B cell (primary cell): ENCODE results near the gene SHOX. TPM values are rescaled to one million over a fixed set of nuclear protein-coding genes. Genes with fewer than 3 reads are reported as not detected.

ENCODE experiments used
- ATAC-seq: fragments of 200-7000 bp; cut with Tn5 transposase; one replicate; pipeline ENCODE4 v1.10.0; 2021; ENCODE audit warnings: low read depth, mild to moderate bottlenecking, moderate number of reproducible peaks, moderate library complexity
- CTCF ChIA-PET: fragments of 350-600 bp; sonication (Branson Sonifier 250); formaldehyde crosslinking; loops from one replicate; lab custom pipeline; 2021; ENCODE audit warnings: antibody characterized with exemption, inconsistent platforms; lab: Charles Lee
- POLR2A ChIA-PET: fragments of 350-600 bp; sonication (Branson Sonifier 250); formaldehyde crosslinking; loops from one replicate; lab custom pipeline; 2021; ENCODE audit warnings: antibody characterized with exemption; lab: Charles Lee
- DNase-seq: peaks from one replicate; pipeline ENCODE4 v3.0.0; 2013
- H2AFZ ChIP-seq: 2 replicates; pipeline ENCODE4 v1.6.1; 2012; ENCODE audit warnings: mild to moderate bottlenecking, low read depth, low read length; ENCODE audit not compliant: insufficient read depth, poor library complexity, severe bottlenecking
- H3K27ac ChIP-seq, 2 donors: 1 replicate in 1 of 2; 2 replicates in 1 of 2; pipeline ENCODE4 v1.5.1; 2012 to 2013; ENCODE audit warnings: low read length in 2 of 2, mild to moderate bottlenecking in 2 of 2, moderate library complexity in 1 of 2
- H3K27me3 ChIP-seq, 4 experiments: fragments of 200-600 bp in 1 of 4; sonication (generic) in 1 of 4; replicated peaks in 1 of 4; 1 replicate in 2 of 4; 2 replicates in 2 of 4; pipeline versions ENCODE4 v1.6.1 to v1.7.0; 2013 to 2016; ENCODE audit warnings: low read length in 3 of 4, mild to moderate bottlenecking in 2 of 4, mixed read lengths in 1 of 4, moderate library complexity in 1 of 4; ENCODE audit not compliant: insufficient read depth in 4 of 4, control insufficient read depth in 3 of 4; ENCODE audit errors: control extremely low read depth in 1 of 4
- H3K36me3 ChIP-seq, 2 experiments: replicated peaks in 1 of 2; 1 replicate in 1 of 2; 2 replicates in 1 of 2; pipeline versions ENCODE4 v1.6.1 to v1.7.1; 2013; ENCODE audit warnings: low read length in 1 of 2; ENCODE audit not compliant: insufficient read depth in 2 of 2, control insufficient read depth in 1 of 2; ENCODE audit errors: control extremely low read depth in 1 of 2, extremely low read depth in 1 of 2
- H3K4me1 ChIP-seq, 2 donors: fragments of 200-600 bp in 1 of 2; sonication (generic) in 1 of 2; 1 replicate in 1 of 2; 2 replicates in 1 of 2; pipeline versions ENCODE4 v1.5.1 to v1.6.1; 2013 to 2017; ENCODE audit warnings: low read length in 2 of 2; ENCODE audit not compliant: control insufficient read depth in 2 of 2, insufficient read depth in 2 of 2
- H3K4me2 ChIP-seq: replicated peaks from 2 replicates; pipeline ENCODE3; 2012; ENCODE audit warnings: mild to moderate bottlenecking, low read depth, low read length; ENCODE audit not compliant: poor library complexity, severe bottlenecking
- H3K4me3 ChIP-seq, 5 experiments: fragments of 200-600 bp in 1 of 5; sonication (generic) in 1 of 5; 1 replicate in 3 of 5; 2 replicates in 2 of 5; pipeline versions ENCODE4 v1.5.1 to v1.7.0; 2011 to 2016; ENCODE audit warnings: low read length in 4 of 5, mild to moderate bottlenecking in 4 of 5, low read depth in 2 of 5, control low read depth in 1 of 5, moderate library complexity in 1 of 5; ENCODE audit not compliant: insufficient read depth in 1 of 5; ENCODE audit errors: control extremely low read depth in 1 of 5, extremely low read depth in 1 of 5
- H3K79me2 ChIP-seq: fragments of 200-600 bp; sonication (generic); one replicate; pipeline ENCODE4 v1.6.0; 2016; ENCODE audit warnings: low read length; ENCODE audit not compliant: control insufficient read depth, insufficient read depth
- H3K9ac ChIP-seq: fragments of 200-600 bp; sonication (generic); 2 replicates; pipeline ENCODE4 v1.6.1; 2017; ENCODE audit warnings: mild to moderate bottlenecking, low read length, moderate library complexity
- H3K9me3 ChIP-seq, 3 donors: one replicate each; pipeline versions ENCODE4 v1.6.1 to v1.7.1; 2013; ENCODE audit warnings: low read length in 2 of 3; ENCODE audit not compliant: control insufficient read depth in 2 of 3, insufficient read depth in 1 of 3; ENCODE audit errors: control extremely low read depth in 1 of 3
- H4K20me1 ChIP-seq: 2 replicates; pipeline ENCODE4 v1.6.0; 2012; ENCODE audit warnings: mild to moderate bottlenecking, low read length; ENCODE audit not compliant: insufficient read depth, control insufficient read depth, poor library complexity, severe bottlenecking
- H3K27ac Mint-ChIP-seq: one replicate; pipeline ENCODE4 v1.8.0; 2021; ENCODE audit warnings: mixed read lengths
- H3K27me3 Mint-ChIP-seq: one replicate; pipeline ENCODE4 v1.8.0; 2021; ENCODE audit warnings: mixed read lengths
- H3K4me1 Mint-ChIP-seq: one replicate; pipeline ENCODE4 v1.8.0; 2021; ENCODE audit warnings: mixed read lengths
- H3K4me3 Mint-ChIP-seq: one replicate; pipeline ENCODE4 v1.8.0; 2021; ENCODE audit warnings: mixed read lengths
- H3K9me3 Mint-ChIP-seq: one replicate; pipeline ENCODE4 v1.8.0; 2022; ENCODE audit warnings: mixed read lengths; ENCODE audit not compliant: insufficient read depth
- CTCF ChIP-seq: fragments of 200-600 bp; IDR thresholded peaks from one replicate; pipeline ENCODE4 v1.8.0; 2022; ENCODE audit warnings: antibody characterized with exemption, mild to moderate bottlenecking
- EZH2 ChIP-seq: IDR thresholded peaks from 2 replicates; pipeline ENCODE4 v1.6.1; 2012; ENCODE audit warnings: borderline replicate concordance, low read depth, mild to moderate bottlenecking, moderate library complexity, low read length; ENCODE audit not compliant: insufficient read depth, poor library complexity, severe bottlenecking
- WGBS: methylation state at CpG from one replicate; pipeline ENCODE4 v1.1.5; 2013; ENCODE audit warnings: missing lambda C conversion rate; ENCODE audit not compliant: insufficient coverage; 5-methylcytosine and 5-hydroxymethylcytosine counted together
- intact Hi-C: fragments of 100-400 bp; cut with micrococcal nuclease; formaldehyde crosslinking; loops from one replicate; pipeline ENCODE4 v1.10.0; 2022
- polyA plus RNA-seq: library from polyadenylated mRNA; depleted of rRNA; stranded (reverse); fragments of >200 nt; gene quantifications from 2 replicates; pipeline ENCODE4 v1.2.3, GENCODE V29; 2012
- total RNA-seq, 2 donors: library from RNA; stranded (reverse); fragments of 120-200 nt in 1 of 2; gene quantifications; 1 replicate in 1 of 2; 2 replicates in 1 of 2; pipeline versions ENCODE4 v1.2.3 to v1.2.4, GENCODE V29; 2013 to 2022

The SHOX gene
- total and polyA plus RNA-seq, 2 donors (not counting 1 experiment from before 2014, with no cell fraction given), result not detected

- H3K9me3 Mint-ChIP-seq, result no peaks in the 10 kb centered on the region
- no peak for TF ChIP-seq CTCF
- TF ChIP-seq EZH2, result no peak
- Histone ChIP-seq H3K9ac (no peak overlapping the region), H3K36me3 (no peaks in the 10 kb centered on the region), H3K27me3 (peaks cover 0 to 6% (median 2%) of the 10 kb centered on the region in 4 experiments), H3K4me3 (no peak overlapping the region), H2AFZ (no peak overlapping the region), H3K27ac (no peak overlapping the region), H4K20me1 (no peaks in the 10 kb centered on the region), H3K79me2 (no peaks in the 10 kb centered on the region), H3K9me3 (peaks cover 0 to 20% (median 0%) of the 10 kb centered on the region in 3 donors), H3K4me2 (no peak overlapping the region), H3K4me1 (no peaks in the 10 kb centered on the region)
- POLR2A ChIA-PET, result no interaction called here
- peaks cover 39% of the 10 kb centered on the region for H3K27me3 Mint-ChIP-seq
- 17% methylated on average over 50 of the region's 54 CpGs for WGBS
- no peak for ATAC-seq
- no peak overlapping the region for H3K4me3 Mint-ChIP-seq
- H3K4me1 Mint-ChIP-seq, result peaks cover 14% of the 10 kb centered on the region
- H3K27ac Mint-ChIP-seq, result no peak overlapping the region
- no peak for DNase-seq
- intact Hi-C loops, result no loop called here
- CTCF ChIA-PET, result no interaction called here
These were observed 11.7 kb upstream of the SHOX start for GRCh38 chrX:618761-619450.

DNA sequence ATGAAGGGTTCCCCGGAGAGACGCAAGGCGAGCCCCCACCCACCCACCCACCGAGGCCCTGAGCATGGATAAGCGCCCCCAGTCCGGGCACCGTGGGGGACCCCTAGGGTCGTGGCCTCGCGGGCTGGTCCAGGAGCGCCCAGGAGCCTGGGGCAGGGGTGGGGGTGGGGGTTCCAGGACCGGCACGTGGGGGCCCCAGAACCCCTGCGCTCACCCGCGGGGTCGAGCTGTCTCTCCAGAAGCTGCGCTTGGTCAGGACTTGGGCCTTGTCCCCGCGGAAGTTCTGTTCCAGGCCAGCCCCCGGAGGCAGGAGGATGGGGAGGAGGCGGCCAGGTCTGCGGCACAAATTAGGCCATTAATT lies 11.2 kb upstream of the SHOX start:
- Histone ChIP-seq H3K9me3 (peaks cover 0 to 20% (median 0%) of the 10 kb centered on the region in 3 donors), H3K27me3 (peaks cover 0 to 6% (median 2%) of the 10 kb centered on the region in 4 experiments), H3K79me2 (no peaks in the 10 kb centered on the region), H4K20me1 (no peaks in the 10 kb centered on the region), H3K4me1 (no peaks in the 10 kb centered on the region), H3K9ac (no peak overlapping the region), H3K4me2 (no peak overlapping the region), H3K27ac (no peak overlapping the region), H2AFZ (no peak overlapping the region), H3K4me3 (no peak overlapping the region), H3K36me3 (no peaks in the 10 kb centered on the region)
- H3K4me3 Mint-ChIP-seq, result no peak overlapping the region
- DNase-seq (no peak), ATAC-seq (no peak)
- POLR2A ChIA-PET, result no interaction called here
- TF ChIP-seq CTCF (no peak), EZH2 (no peak)
- intact Hi-C loops, result no loop called here
- CTCF ChIA-PET, result no interaction called here
- peaks cover 14% of the 10 kb centered on the region for H3K4me1 Mint-ChIP-seq
- no peaks in the 10 kb centered on the region for H3K9me3 Mint-ChIP-seq
- peaks cover 37% of the 10 kb centered on the region for H3K27me3 Mint-ChIP-seq
- no peak overlapping the region for H3K27ac Mint-ChIP-seq
- 9% methylated on average over 17 of the region's 23 CpGs for WGBS
